Neutrophil (primary cell): ENCODE measurements around the gene BPIFB6.

Experiments
- H3K27ac ChIP-seq: fragments of 200-600 bp; sonication (generic); 2 replicates; pipeline ENCODE4 v1.5.1; 2016; ENCODE audit warnings: mild to moderate bottlenecking, moderate library complexity
- H3K27me3 ChIP-seq: fragments of 200-600 bp; sonication (generic); 2 replicates; pipeline ENCODE4 v1.6.0; 2016; ENCODE audit warnings: mild to moderate bottlenecking
- H3K36me3 ChIP-seq: fragments of 200-600 bp; sonication (generic); 2 replicates; pipeline ENCODE4 v1.5.1; 2017
- H3K4me1 ChIP-seq, 2 experiments: fragments of 200-600 bp in 1 of 2; sonication (generic) in 1 of 2; 1 replicate in 1 of 2; 2 replicates in 1 of 2; pipeline versions ENCODE4 v1.5.1 to v1.6.1; 2013 to 2016; ENCODE audit warnings: low read depth in 1 of 2, low read length in 1 of 2, mild to moderate bottlenecking in 1 of 2, moderate library complexity in 1 of 2; ENCODE audit not compliant: control insufficient read depth in 1 of 2, insufficient read depth in 1 of 2
- H3K4me3 ChIP-seq, 2 experiments: fragments of 200-600 bp in 1 of 2; sonication (generic) in 1 of 2; 1 replicate in 1 of 2; 2 replicates in 1 of 2; pipeline ENCODE4 v1.5.1; 2013 to 2016; ENCODE audit warnings: low read depth in 1 of 2, low read length in 1 of 2, mild to moderate bottlenecking in 1 of 2, moderate library complexity in 1 of 2
- H3K9me3 ChIP-seq: fragments of 200-600 bp; sonication (generic); 2 replicates; pipeline ENCODE4 v1.5.1; 2016
- CTCF ChIP-seq: fragments of 200-600 bp; sonication (generic); IDR thresholded peaks from 2 replicates; pipeline ENCODE4 v1.5.1; 2016; ENCODE audit warnings: antibody characterized with exemption

The BPIFB6 gene

GRCh38 chr20:33076662-33077372 lies 45.4 kb downstream of the BPIFB6 start:
- Histone ChIP-seq H3K4me3 (no peak overlapping the region), H3K27me3 (no peaks in the 10 kb centered on the region), H3K36me3 (no peaks in the 10 kb centered on the region), H3K4me1 (no peaks in the 10 kb centered on the region), H3K27ac (no peak overlapping the region), H3K9me3 (no peaks in the 10 kb centered on the region)
- no peak for TF ChIP-seq CTCF

- Histone ChIP-seq H3K27ac (no peak within 1 kb of the TSS), H3K4me1 (no peaks in the 10 kb centered on the region), H3K36me3 (no peaks in the 10 kb centered on the region), H3K9me3 (no peaks in the 10 kb centered on the region), H3K4me3 (no peak within 1 kb of the TSS), H3K27me3 (no peaks in the 10 kb centered on the region)
- no peak for TF ChIP-seq CTCF
Measured at GRCh38 chr20:33079259-33079658, 47.8 kb downstream of the BPIFB6 start, which contains the start of gene BPIFB4. TSS of gene BPIFB4 (plus strand) at chr20:33079643. CDS start at chr20:33081527, 1,884 bp downstream.

GRCh38 chr20:33081411-33082154 lies 50.1 kb downstream of the BPIFB6 start:
- Histone ChIP-seq H3K27ac (no peak overlapping the region), H3K4me1 (no peaks in the 10 kb centered on the region), H3K4me3 (no peak overlapping the region), H3K27me3 (no peaks in the 10 kb centered on the region), H3K9me3 (no peaks in the 10 kb centered on the region), H3K36me3 (no peaks in the 10 kb centered on the region)
- TF ChIP-seq CTCF: no peak

- H3K9me3 ChIP-seq: no peaks in the 10 kb centered on the region
- TF ChIP-seq CTCF: no peak
Measured at GRCh38 chr20:33082546-33082945, 51.1 kb downstream of the BPIFB6 start.

GRCh38 chr20:33083544-33084340 lies 52.3 kb downstream of the BPIFB6 start:
- Histone ChIP-seq H3K27ac (no peak overlapping the region), H3K9me3 (no peaks in the 10 kb centered on the region), H3K36me3 (no peaks in the 10 kb centered on the region), H3K4me3 (no peak overlapping the region), H3K27me3 (no peaks in the 10 kb centered on the region), H3K4me1 (no peaks in the 10 kb centered on the region)
- TF ChIP-seq CTCF: no peak

More at GRCh38 chr20:33082546-33082945, 51.1 kb downstream of the BPIFB6 start:
- Histone ChIP-seq H3K27ac (no peak overlapping the region), H3K4me3 (no peak overlapping the region), H3K4me1 (no peaks in the 10 kb centered on the region), H3K27me3 (no peaks in the 10 kb centered on the region), H3K36me3 (no peaks in the 10 kb centered on the region)
